Epithelial cell of esophagus (primary cell): ENCODE measurements around the gene MICALL2.

Experiments
- DNase-seq: peaks from one replicate; pipeline ENCODE4 v3.0.0; 2010; ENCODE audit warnings: low read depth
- H3K4me3 ChIP-seq: 2 replicates; pipeline ENCODE4 v1.5.1; 2011; ENCODE audit warnings: mild to moderate bottlenecking, low read length, control low read depth
- CTCF ChIP-seq: IDR thresholded peaks from 2 replicates; pipeline ENCODE4 v1.5.1; 2011; ENCODE audit warnings: low read depth, mild to moderate bottlenecking, low read length, control low read depth, inconsistent platforms; ENCODE audit not compliant: insufficient read depth; ENCODE audit errors: missing control alignments

MICALL2 gene

GRCh38 chr7:1495564-1496242, 36.4 kb upstream of the MICALL2 start:
- DNase-seq, result no peak
- H3K4me3 ChIP-seq, result no peak overlapping the region
- TF ChIP-seq CTCF, result no peak

GRCh38 chr7:1494866-1495563, 35.7 kb upstream of the MICALL2 start:
- no peak for DNase-seq
- no peak overlapping the region for H3K4me3 ChIP-seq
- TF ChIP-seq CTCF, result no peak

DNA sequence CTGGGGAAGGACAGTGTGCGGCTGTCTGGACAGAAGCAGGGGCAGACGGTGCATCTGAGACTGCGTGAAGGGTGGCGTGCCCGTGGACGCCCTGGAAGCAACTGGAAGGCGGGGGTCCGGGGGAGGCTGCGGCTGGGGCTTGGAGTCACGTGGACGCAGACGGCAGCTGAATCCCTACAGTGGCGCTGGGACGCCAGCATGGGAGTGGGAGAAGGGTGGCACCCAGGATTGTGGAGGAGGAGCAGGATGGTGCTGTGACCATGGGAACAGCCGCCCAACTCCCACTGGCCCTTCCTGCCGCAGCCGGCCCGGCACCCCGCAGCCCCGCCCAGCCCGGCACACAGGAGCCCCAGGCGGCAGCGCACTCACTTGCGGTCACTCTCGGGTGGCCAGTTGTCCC, 35.2 kb upstream of the MICALL2 start:
- no peak for DNase-seq
- no peak overlapping the region for H3K4me3 ChIP-seq
- TF ChIP-seq CTCF, result no peak

- H3K4me3 ChIP-seq, result no peak overlapping the region
- no peak for DNase-seq
- no peak for TF ChIP-seq CTCF
Observed at GRCh38 chr7:1493571-1493970, 34.3 kb upstream of the MICALL2 start.

- no peak for DNase-seq
- TF ChIP-seq CTCF, result no peak
- H3K4me3 ChIP-seq, result no peak overlapping the region
Observed at GRCh38 chr7:1493129-1493528, 33.9 kb upstream of the MICALL2 start.

DNA sequence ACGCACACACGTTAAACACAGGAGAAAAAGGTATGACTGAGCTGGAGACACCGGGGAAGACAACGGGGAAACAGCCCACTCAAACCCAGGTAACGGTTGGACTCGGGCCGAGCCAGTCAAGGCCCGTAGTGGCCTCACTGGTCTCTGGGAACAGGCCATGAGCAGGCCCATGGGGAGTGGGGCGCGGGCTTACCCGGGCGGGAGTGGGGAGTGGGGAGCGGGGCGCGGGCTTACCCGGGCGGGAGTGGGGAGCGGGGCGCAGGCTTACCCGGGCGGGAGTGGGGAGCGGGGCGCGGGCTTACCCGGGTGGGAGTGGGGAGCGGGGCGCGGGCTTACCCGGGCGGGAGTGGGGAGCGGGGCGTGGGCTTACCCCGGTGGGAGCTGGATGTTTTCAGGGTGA, 33.4 kb upstream of the MICALL2 start:
- DNase-seq, result no peak
- H3K4me3 ChIP-seq, result no peak overlapping the region
- TF ChIP-seq CTCF, result no peak

DNA sequence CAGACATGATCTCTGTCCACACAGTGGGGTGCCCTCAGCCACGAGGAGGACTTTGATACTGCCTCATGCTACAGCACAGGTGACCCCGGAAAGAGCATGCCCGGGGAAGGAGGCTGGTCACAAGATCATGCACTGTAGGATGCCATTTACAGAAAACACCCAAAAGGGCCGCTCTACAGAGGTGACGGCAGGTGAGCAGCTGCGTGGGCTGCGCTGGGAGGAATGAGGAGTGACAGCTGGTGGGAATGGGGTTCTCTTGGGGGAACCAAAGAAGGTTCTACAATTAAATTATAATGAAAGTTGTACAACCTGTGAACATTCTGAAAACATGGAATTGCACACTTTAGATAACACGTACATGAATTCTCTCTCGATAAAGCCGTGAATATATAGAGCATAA, 33.0 kb upstream of the MICALL2 start:
- no peak overlapping the region for H3K4me3 ChIP-seq
- no peak for TF ChIP-seq CTCF
- no peak for DNase-seq
